Esophagus muscularis mucosa (tissue), 4 donors: ENCODE results near the gene TMEM200C. TPM values are rescaled to one million over a fixed set of nuclear protein-coding genes. Genes with fewer than 3 reads are reported as not detected.
"Not testable (repeated sequence)": the region's sequence is repeated elsewhere in the genome, so short reads cannot be mapped to it uniquely, and the experiment has no call there.

Experiments
- DNase-seq: peaks from one replicate; pipeline ENCODE4 v3.0.0-alpha.2; 2017; ENCODE audit errors: extremely low spot score
- H3K27ac ChIP-seq, 4 donors: fragments of 200-600 bp; sonication (generic); replicated peaks in 1 of 4; 1 replicate in 3 of 4; 2 replicates in 1 of 4; pipeline ENCODE4 v1.5.1; 2016 to 2019; ENCODE audit warnings: mild to moderate bottlenecking in 1 of 4
- H3K27me3 ChIP-seq, 4 donors: fragments of 200-600 bp; sonication (generic); one replicate each; pipeline versions ENCODE4 v1.5.1 to v1.6.0; 2016 to 2019
- H3K36me3 ChIP-seq, 4 donors: fragments of 200-600 bp; sonication (generic); one replicate each; pipeline ENCODE4 v1.5.1; 2016 to 2019
- H3K4me1 ChIP-seq, 4 donors: fragments of 200-600 bp; sonication (generic); one replicate each; pipeline ENCODE4 v1.5.1; 2016 to 2019
- H3K4me3 ChIP-seq, 4 donors: fragments of 200-600 bp; sonication (generic); 1 replicate in 2 of 4; 2 replicates in 2 of 4; pipeline ENCODE4 v1.5.1; 2016 to 2019; ENCODE audit warnings: mild to moderate bottlenecking in 4 of 4, moderate library complexity in 1 of 4
- H3K9me3 ChIP-seq, 4 donors: fragments of 200-600 bp; sonication (generic); 1 replicate in 3 of 4; 2 replicates in 1 of 4; pipeline ENCODE4 v1.5.1; 2016 to 2019
- EP300 ChIP-seq: sonication (generic); formaldehyde crosslinking; IDR thresholded peaks from one replicate; pipeline ENCODE4 v1.6.1; 2017; ENCODE audit warnings: antibody characterized with exemption
- POLR2A ChIP-seq: fragments of 450-650 bp; IDR thresholded peaks from one replicate; pipeline ENCODE4 v1.6.1; 2017; ENCODE audit warnings: antibody characterized with exemption, moderate library complexity, mild to moderate bottlenecking, low read depth
- POLR2AphosphoS5 ChIP-seq, 2 donors: sonication (generic); formaldehyde crosslinking; IDR thresholded peaks; one replicate each; pipeline ENCODE4 v1.6.1; 2017; ENCODE audit warnings: antibody characterized with exemption in 2 of 2
- WGBS: methylation state at CpG from one replicate; pipeline ENCODE4 v1.1.5; 2018; 5-methylcytosine and 5-hydroxymethylcytosine counted together
- intact Hi-C: fragments of 100-400 bp; cut with DNase I; formaldehyde crosslinking; loops from one replicate; pipeline ENCODE4 v1.15.1; 2023
- total RNA-seq, 4 donors: library from RNA; depleted of rRNA; stranded (reverse); fragments of >200 nt; gene quantifications; one replicate each; pipeline versions ENCODE4 v1.1.0 to v1.2.1, GENCODE V29; 2016
- TF ChIP-seq, protein P1 (sequence below), 3 experiments: fragments of 200-600 bp in 2 of 3; fragments of 450-650 bp in 1 of 3; sonication (generic) in 2 of 3; IDR thresholded peaks; one replicate each; pipeline ENCODE4 v1.5.1; 2017 to 2019; ENCODE audit warnings: antibody characterized with exemption in 3 of 3, mild to moderate bottlenecking in 2 of 3, moderate library complexity in 1 of 3

Gene TMEM200C
- total RNA-seq, 4 donors from 2014 or later: under 0.01 to 0.92 (median 0.36) TPM

DNA sequence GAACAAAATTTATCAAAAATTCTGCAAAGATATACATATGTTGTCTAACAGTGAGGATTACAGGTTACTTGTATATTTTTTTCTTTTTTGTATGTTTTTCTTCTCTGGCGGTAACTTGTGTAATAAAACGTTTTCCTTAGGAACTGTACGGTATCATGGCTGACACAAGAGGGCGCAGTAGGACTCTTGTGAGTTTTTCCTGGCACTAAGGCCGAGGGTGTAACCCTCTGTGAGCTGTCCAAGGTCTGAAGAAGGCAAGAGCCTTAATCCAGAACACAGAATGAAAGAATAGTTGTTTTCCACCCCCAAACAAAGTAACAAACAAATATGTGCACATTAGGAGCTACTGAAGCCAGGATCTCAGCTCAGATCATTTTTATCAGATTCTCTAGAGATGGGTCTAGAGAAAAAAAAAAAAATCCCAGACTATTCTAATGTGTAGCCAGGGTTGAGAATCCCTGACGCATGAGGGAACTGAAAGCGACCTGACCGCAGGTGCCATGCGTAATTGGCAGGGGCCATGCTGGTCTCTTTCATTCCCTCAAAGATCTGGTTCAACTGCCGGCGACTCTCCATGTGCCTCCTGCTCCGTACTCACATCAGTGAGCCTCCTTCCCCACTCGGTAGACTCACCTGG is 27.0 kb downstream of the TMEM200C start:
- TF ChIP-seq POLR2AphosphoS5 (IDR thresholded peaks at IDR 0.05) (no peak), POLR2A (no peak), EP300 (no peak)
- TF ChIP-seq, protein P1, sequence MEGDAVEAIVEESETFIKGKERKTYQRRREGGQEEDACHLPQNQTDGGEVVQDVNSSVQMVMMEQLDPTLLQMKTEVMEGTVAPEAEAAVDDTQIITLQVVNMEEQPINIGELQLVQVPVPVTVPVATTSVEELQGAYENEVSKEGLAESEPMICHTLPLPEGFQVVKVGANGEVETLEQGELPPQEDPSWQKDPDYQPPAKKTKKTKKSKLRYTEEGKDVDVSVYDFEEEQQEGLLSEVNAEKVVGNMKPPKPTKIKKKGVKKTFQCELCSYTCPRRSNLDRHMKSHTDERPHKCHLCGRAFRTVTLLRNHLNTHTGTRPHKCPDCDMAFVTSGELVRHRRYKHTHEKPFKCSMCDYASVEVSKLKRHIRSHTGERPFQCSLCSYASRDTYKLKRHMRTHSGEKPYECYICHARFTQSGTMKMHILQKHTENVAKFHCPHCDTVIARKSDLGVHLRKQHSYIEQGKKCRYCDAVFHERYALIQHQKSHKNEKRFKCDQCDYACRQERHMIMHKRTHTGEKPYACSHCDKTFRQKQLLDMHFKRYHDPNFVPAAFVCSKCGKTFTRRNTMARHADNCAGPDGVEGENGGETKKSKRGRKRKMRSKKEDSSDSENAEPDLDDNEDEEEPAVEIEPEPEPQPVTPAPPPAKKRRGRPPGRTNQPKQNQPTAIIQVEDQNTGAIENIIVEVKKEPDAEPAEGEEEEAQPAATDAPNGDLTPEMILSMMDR (IDR thresholded peaks at IDR 0.05): peak; percentile 49 to 65 (median 51)
- no peaks in the 10 kb centered on the region for H3K9me3 ChIP-seq
- intact Hi-C loops: no loop called here
- no peak overlapping the region for H3K4me3 ChIP-seq
- peaks cover 0 to 30% (median 0%) of the 10 kb centered on the region in 4 donors for H3K27me3 ChIP-seq
- WGBS: 49% methylated on average over 13 of the region's 13 CpGs
- no peaks in the 10 kb centered on the region for H3K4me1 ChIP-seq
- H3K36me3 ChIP-seq: no peaks in the 10 kb centered on the region
- no peak overlapping the region for H3K27ac ChIP-seq
- no peak for DNase-seq

DNA sequence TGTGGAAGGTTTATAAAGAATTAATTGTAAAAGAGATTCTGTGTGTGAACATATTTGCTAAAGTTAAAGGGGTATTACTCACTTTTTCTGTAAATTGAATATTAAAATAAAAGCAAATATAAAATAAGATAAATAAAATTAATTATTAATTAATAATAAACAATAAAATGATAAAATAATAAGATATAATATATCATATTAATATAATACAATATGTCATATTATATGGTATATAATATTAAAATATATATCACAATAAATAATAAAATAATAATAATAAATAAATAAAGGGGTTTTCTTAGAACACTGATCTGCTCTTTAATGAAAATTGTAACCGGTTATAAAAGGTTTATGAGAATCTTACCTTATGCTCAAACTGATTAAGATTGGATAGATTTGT is 29.8 kb downstream of the TMEM200C start:
- TF ChIP-seq POLR2AphosphoS5 (IDR thresholded peaks at IDR 0.05): no peak
- no peak for TF ChIP-seq POLR2A
- no peak for TF ChIP-seq EP300
- TF ChIP-seq, protein P1 (IDR thresholded peaks at IDR 0.05): no peak
- no peak overlapping the region for H3K27ac ChIP-seq
- H3K9me3 ChIP-seq: peaks cover 0 to 9% (median 0%) of the 10 kb centered on the region in 4 donors
- DNase-seq: no peak
- H3K4me3 ChIP-seq: no peak overlapping the region
- intact Hi-C loops: no loop called here
- H3K36me3 ChIP-seq: no peaks in the 10 kb centered on the region
- H3K4me1 ChIP-seq: no peaks in the 10 kb centered on the region
- WGBS: 95% methylated on average over 1 of the region's 1 CpG
- H3K27me3 ChIP-seq: peaks cover 0 to 33% (median 0%) of the 10 kb centered on the region in 4 donors

DNA sequence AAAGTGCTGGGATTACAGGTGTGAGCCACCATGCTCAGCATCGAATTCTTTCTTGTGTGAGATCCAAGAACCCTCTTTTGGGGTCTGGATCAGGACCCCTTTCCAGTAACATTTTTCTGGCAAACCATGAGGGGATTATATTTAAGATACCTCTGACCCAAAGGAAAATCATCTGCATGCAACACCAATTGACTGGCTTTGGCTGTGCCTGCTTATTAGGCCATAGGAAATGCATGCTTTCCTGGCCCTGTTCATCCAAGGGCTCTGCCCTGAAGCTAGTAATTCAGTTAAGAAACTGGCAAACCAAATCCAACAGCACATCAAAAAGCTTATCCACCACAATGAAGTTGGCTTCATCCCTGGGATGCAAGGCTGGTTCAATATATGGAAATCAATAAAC is 33.2 kb downstream of the TMEM200C start:
- H3K4me3 ChIP-seq, DNase-seq, intact Hi-C loops, H3K9me3 ChIP-seq, H3K36me3 ChIP-seq, H3K4me1 ChIP-seq, H3K27ac ChIP-seq: not testable (repeated sequence)
- 100% methylated on average over 1 of the region's 1 CpG for WGBS
- H3K27me3 ChIP-seq: peaks cover 0 to 11% (median 0%) of the 10 kb centered on the region in 4 donors

DNA sequence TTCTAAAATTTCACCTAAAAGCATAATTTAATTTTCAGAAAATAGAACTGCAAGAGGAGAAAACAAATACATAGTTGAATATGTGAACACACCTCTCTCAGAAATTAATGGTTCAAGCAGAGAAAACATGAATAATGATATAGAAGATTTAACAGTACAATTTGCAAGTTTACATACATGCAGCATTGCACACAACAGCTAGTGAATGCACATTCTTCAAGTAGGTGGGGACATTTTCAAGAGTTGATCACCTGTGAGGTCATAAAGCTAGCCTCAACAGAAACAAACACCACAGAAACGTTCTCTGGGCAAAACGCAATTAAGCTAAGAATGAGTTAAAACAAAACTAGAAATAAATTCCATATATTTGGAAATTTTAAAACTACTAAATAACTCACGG is 38.1 kb downstream of the TMEM200C start:
- DNase-seq: no peak
- H3K36me3 ChIP-seq: no peaks in the 10 kb centered on the region
- H3K27ac ChIP-seq: no peak overlapping the region
- intact Hi-C loops: no loop called here
- TF ChIP-seq, protein P1 (IDR thresholded peaks at IDR 0.05): no peak
- TF ChIP-seq POLR2A: no peak
- TF ChIP-seq EP300: no peak
- TF ChIP-seq POLR2AphosphoS5 (IDR thresholded peaks at IDR 0.05): no peak
- peaks cover 0 to 3% (median 0%) of the 10 kb centered on the region in 4 donors for H3K27me3 ChIP-seq
- 52% methylated on average over 3 of the region's 3 CpGs for WGBS
- H3K9me3 ChIP-seq: peaks cover 0 to 4% (median 0%) of the 10 kb centered on the region in 4 donors
- H3K4me1 ChIP-seq: no peaks in the 10 kb centered on the region
- no peak overlapping the region for H3K4me3 ChIP-seq

DNA sequence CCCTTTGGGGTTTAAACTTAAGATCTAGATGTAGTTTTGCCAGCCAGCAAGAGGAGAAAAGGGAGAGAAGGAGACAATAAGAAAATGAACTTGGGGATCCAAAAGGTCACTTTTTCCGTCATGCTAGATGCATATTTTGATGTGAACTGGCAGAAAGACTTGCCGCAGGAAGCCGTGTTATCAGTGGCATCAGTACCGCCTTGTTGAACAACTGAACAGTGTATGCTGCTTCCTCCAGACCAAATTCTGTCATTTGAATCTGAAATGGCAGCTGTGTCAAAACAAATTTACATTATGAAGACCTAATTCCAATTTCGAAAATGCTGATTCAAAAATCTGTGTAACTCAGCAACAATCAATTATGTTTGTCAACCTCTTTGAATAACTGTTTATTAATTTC is 42.1 kb downstream of the TMEM200C start:
- no peaks in the 10 kb centered on the region for H3K9me3 ChIP-seq
- TF ChIP-seq, protein P1 (IDR thresholded peaks at IDR 0.05): no peak
- no peak for TF ChIP-seq POLR2AphosphoS5 (IDR thresholded peaks at IDR 0.05)
- 64% methylated on average over 5 of the region's 5 CpGs for WGBS
- no peaks in the 10 kb centered on the region for H3K36me3 ChIP-seq
- no peak overlapping the region for H3K27ac ChIP-seq
- H3K4me3 ChIP-seq: no peak overlapping the region
- H3K4me1 ChIP-seq: no peaks in the 10 kb centered on the region
- intact Hi-C loops: no loop called here
- H3K27me3 ChIP-seq: peaks cover 0 to 11% (median 0%) of the 10 kb centered on the region in 4 donors
- no peak for DNase-seq
